NOMO-1 treated with dmso at 0.1 percent for 144 hours (cell line): Measurements from ENCODE around the gene EIF2AK2.

ENCODE experiments used
- DNase-seq: peaks from one replicate; lab custom pipeline; 2025; ENCODE audit not compliant: unreplicated experiment; lab: John Stamatoyannopoulos, UW

EIF2AK2 gene

DNA sequence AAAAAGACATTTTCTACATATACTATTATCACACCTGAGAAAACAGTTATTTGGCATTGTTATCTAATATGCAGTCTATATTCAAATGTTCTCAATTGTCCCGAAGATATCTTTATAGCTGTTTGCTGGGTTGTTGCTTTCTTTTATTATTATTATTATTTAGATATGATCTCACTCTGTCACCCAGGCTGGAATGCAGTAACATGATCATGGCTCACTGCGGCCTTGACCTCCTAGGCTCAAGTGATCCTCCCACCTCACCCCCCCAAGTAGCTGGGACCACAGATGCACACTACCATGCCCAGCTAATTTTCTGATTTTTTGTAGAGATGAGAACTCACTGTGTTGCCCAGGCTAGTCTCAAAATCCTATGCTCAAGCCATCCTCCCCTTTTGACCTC lies 52.6 kb downstream of the EIF2AK2 start:
- no peak for DNase-seq

- DNase-seq: no peak
These were observed 54.2 kb downstream of the EIF2AK2 start for GRCh38 chr2:37102588-37102987.

DNA sequence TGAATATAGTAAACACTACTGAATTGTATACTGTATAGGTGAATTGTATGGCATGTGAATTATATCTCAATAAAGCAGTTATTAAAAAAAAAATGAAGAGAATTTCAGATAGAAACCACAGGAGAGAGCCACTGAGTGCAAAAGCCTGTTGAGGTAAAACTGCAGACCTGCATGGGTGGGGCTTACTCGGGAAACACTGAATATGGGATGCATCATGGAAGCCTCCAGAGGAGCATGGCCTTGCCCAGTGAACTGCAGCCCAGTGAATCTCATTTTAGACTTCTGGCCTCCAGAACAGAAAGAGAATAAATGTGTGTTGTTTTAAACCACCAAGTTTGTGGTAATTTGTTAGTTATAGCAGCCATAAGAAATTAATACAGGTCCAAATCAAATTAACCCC lies 56.7 kb downstream of the EIF2AK2 start:
- DNase-seq: no peak

- no peak for DNase-seq
These were observed 58.2 kb downstream of the EIF2AK2 start for GRCh38 chr2:37098416-37099118.

DNA sequence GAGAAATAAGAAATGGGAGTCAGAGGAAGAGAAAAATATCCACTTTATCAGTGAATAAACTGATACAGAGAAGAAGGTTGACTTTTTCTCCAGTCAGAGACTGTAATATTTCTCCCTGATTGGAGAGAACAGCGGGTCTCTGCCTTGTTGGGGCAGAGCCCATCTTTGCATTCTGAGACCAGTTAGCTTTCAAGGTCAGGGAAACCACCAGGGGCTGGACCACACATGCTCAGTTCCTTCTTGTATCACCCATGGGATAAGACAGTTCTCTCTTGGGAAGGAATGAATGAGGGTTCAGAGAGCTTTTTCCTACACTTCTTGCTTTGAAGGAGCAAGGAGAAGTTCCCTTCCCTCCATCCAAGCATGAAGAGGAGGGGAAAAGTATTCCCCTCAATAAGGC lies 60.2 kb downstream of the EIF2AK2 start:
- DNase-seq: no peak

GRCh38 chr2:37091873-37092272 lies 64.9 kb downstream of the EIF2AK2 start:
- DNase-seq: no peak

DNA sequence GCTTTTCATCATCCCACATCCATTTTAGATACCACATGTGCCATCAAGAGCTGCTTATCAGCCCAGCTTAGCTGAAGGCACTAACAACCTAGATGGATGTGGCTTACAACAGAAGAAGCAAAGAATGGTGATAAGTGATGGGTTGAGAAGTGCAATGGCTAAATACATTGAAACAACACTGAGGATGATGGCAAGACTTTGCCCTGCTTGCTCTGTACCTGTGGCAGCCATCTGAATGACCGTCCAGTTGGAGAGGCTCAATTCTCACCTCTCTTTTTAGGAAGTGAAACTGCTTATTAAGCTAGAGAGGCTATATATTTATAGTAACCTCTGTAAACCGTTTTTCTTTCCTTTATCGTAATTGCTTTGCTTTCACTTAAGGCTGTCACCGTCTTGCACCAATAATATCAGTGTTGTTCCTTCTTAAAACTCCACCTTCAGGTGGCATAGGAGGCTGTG lies 66.7 kb downstream of the EIF2AK2 start:
- peak; percentile 56 for DNase-seq

DNA sequence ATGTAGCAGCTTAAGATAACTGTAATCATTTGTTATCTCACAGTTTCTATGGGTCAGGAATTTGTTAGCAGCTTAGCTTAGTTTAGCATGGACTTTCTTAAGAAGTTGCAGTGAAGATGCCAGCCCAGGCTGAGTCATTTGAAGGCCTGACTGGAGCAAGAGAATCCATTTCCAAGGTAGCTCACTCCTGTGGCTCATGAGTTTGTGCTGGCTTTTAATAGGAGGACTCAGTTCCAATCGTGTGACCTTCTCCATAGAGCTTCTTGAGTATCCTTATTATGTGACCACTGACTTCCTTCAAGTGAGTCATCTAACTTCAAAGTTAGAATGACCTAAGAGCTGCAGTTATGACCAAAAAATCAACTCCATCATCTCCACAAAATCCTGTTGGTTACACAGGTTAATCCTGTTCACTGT lies 71.0 kb downstream of the EIF2AK2 start:
- DNase-seq: peak; percentile 7

DNA sequence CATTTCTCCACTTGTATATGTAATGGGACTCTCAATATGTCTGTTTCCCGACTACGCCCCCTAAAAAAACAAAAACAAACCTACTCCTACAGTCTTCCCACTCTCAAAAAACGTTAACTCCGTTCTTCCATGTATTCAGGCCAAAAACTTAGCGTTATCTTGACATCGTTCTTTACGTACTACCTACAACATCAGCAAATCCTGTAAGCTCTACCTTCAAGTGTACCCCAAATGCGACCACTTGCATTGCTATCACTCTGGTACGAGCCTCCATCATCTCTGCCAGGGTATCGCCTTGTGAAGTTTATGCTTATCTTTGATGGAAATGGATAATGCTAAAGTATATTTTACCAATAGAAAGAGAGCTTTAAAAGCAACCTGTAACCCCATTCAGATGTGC lies 72.0 kb downstream of the EIF2AK2 start:
- DNase-seq: no peak

- peak; percentile 94 for DNase-seq
These were observed 72.6 kb downstream of the EIF2AK2 start, which contains the start of the genes GPATCH11 and HEATR5B for GRCh38 chr2:37083873-37084794. Gene GPATCH11 (plus strand): TSS chr2:37084518. CDS start chr2:37088382, 3,864 bp downstream. Gene HEATR5B (minus strand): TSS chr2:37084372. CDS start chr2:37083414, 958 bp downstream.

DNA sequence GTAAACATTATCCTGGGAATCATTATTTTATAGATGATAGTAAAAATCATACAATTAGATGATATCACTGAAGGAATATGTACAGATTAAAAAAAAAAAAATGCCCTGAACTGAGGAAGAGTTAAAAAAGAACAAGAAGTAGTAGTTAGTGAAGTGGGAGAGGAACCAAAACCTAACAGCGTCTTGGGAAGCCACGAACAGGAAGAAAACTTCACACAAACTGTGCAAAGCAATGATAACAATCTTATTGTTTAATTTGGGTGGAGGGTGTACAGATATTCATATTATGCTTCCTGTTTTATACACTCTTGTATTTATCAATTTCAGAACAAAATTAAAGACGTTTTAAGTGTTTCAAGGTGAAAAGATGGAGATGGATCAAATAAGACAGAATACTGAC lies 76.1 kb downstream of the EIF2AK2 start:
- no peak for DNase-seq

- DNase-seq: no peak
These were observed 76.5 kb downstream of the EIF2AK2 start for GRCh38 chr2:37080266-37080665.

- DNase-seq: no peak
These were observed 85.8 kb downstream of the EIF2AK2 start for GRCh38 chr2:37070931-37071330.

DNA sequence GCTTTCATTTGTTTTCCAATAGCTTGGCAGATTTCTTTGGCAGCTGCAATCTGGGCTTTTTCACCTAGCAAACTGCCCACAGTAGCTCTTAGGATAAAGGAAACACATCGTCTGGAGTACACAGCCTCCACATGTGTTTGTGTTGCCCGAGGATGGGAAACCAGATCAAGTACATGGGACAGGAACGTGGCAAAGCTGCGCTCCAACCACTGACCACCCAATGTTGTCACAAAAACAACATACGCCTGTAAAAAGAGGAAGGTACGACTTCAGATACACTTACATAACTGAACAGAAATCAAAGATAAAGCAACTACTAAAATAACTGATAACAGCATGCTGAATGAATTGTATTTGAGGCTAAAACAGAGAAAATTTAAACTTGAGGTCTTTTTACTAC lies 88.1 kb downstream of the EIF2AK2 start:
- no peak for DNase-seq

- DNase-seq: no peak
These were observed 95.0 kb downstream of the EIF2AK2 start for GRCh38 chr2:37061776-37062175.

DNA sequence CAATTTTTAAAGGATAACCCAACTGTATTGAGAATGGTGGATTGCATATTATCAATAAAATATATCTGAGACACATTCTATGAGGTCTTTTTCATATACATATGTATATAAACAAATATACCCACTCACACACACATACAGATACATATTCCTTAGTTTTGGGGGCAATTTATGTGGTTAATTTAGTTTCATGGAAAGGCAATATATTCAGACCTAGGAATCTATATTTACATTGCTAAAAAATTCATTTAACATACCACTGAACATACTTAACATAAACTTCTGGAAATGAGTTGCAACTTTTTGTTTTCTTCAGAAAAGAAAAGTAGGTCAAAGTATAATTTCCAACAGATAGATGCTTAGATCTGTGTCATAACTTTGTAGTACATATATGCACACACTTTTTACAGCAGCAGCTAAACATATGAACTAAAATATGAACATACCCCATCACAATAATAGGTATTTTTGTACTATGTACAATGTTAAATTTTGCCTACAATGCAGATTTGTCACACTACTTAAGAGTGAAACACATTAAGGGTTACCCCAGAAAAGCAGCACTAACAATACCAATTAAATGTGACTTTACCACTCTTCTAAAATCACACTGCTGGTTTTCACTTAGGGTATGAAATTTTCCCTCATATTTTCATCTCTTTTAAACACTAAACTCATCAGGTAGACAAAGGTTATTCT lies 95.6 kb downstream of the EIF2AK2 start:
- DNase-seq: no peak

- DNase-seq: no peak
These were observed 96.3 kb downstream of the EIF2AK2 start for GRCh38 chr2:37060446-37060845.

- DNase-seq: no peak
These were observed 96.9 kb downstream of the EIF2AK2 start for GRCh38 chr2:37059841-37060240.

DNA sequence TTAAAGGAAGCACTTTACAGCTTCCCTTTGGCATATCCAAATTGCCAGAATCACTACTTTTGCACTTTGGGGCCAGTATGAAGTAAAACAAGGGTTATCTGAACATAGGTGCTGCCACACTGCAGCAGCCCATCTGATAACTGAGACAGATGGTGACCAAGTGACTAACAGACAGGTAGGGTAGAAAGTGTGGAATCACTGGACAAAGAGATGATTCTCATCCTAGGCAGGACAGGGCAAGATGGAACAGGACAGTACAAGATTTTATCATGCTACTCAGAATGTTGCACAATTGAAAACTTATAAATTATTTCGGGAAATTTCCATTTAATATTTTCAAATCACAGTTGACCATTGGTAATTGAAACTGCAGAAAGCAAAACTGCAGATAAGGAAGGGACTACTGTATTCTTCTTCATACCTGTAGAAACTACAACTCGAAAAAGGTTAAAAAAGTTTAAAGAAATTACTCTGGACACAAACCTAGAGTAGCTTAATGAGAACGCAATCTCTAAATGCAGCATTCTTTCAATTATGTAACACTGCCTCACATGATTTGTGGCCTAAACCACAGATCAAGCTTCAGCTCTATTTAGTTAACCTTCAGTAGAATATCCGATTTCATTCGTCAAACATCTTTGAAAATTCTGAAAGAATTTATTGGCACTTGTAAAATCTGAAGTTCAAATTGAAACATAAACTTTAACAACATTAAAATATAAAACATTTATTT lies 104.0 kb downstream of the EIF2AK2 start:
- no peak for DNase-seq
